Mucosa of rectum (tissue), 2 donors: ENCODE data around the gene CACNB1.
A peak's percentile ranks its signal among the peaks of the same experiment; 100 is the strongest.

Experiments
- H3K27ac ChIP-seq, 2 donors: one replicate each; pipeline ENCODE4 v1.7.0; 2013; ENCODE audit warnings: inconsistent platforms in 2 of 2, low read depth in 2 of 2, low read length in 2 of 2
- H3K27me3 ChIP-seq, 2 donors: one replicate each; pipeline ENCODE4 v1.7.0; 2013; ENCODE audit warnings: low read length in 2 of 2; ENCODE audit not compliant: control insufficient read depth in 2 of 2, insufficient read depth in 2 of 2
- H3K36me3 ChIP-seq, 2 donors: one replicate each; pipeline ENCODE4 v1.7.0; 2013; ENCODE audit warnings: low read length in 2 of 2; ENCODE audit not compliant: control insufficient read depth in 2 of 2, insufficient read depth in 2 of 2
- H3K4me1 ChIP-seq, 2 donors: one replicate each; pipeline ENCODE4 v1.7.0; 2013; ENCODE audit warnings: low read length in 2 of 2, mild to moderate bottlenecking in 1 of 2; ENCODE audit not compliant: control insufficient read depth in 2 of 2, insufficient read depth in 2 of 2
- H3K4me3 ChIP-seq, 2 donors: one replicate each; pipeline ENCODE4 v1.7.0; 2013; ENCODE audit warnings: low read length in 2 of 2
- H3K9ac ChIP-seq, 2 donors: one replicate each; pipeline ENCODE4 v1.7.0; 2013; ENCODE audit warnings: low read length in 2 of 2, low read depth in 1 of 2, mild to moderate bottlenecking in 1 of 2
- H3K9me3 ChIP-seq, 2 donors: one replicate each; pipeline ENCODE4 v1.7.0; 2013; ENCODE audit warnings: low read length in 2 of 2; ENCODE audit not compliant: control insufficient read depth in 2 of 2
- donor health status: healthy.
- donor health status: Normal muscosa, but diverticular disease.

CACNB1 gene

DNA sequence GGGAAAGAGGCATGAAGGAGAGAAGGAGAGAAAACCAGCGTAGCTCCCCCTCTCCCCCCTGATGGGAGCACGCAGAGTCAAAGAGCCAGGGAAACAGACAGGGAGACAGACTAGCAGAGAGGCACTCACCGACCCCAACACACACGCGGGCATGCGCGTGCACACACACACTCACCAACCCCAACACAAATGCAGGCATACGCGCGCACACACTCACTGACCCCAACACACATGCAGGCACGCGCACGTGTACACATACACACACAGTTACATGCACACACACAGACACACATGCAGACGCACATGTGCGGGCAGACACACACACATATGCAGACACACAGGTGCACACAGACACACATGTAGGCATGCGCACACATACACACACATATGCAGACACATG is 4.6 kb downstream of the CACNB1 start:
- no peak overlapping the region for H3K27ac ChIP-seq
- H3K9ac ChIP-seq: no peak overlapping the region
- H3K9me3 ChIP-seq: no peaks in the 10 kb centered on the region
- no peaks in the 10 kb centered on the region for H3K27me3 ChIP-seq
- no peak overlapping the region for H3K4me3 ChIP-seq
- H3K4me1 ChIP-seq: peaks cover 4 to 17% of the 10 kb centered on the region in 2 donors
- H3K36me3 ChIP-seq: peaks cover 0 to 7% of the 10 kb centered on the region in 2 donors

DNA sequence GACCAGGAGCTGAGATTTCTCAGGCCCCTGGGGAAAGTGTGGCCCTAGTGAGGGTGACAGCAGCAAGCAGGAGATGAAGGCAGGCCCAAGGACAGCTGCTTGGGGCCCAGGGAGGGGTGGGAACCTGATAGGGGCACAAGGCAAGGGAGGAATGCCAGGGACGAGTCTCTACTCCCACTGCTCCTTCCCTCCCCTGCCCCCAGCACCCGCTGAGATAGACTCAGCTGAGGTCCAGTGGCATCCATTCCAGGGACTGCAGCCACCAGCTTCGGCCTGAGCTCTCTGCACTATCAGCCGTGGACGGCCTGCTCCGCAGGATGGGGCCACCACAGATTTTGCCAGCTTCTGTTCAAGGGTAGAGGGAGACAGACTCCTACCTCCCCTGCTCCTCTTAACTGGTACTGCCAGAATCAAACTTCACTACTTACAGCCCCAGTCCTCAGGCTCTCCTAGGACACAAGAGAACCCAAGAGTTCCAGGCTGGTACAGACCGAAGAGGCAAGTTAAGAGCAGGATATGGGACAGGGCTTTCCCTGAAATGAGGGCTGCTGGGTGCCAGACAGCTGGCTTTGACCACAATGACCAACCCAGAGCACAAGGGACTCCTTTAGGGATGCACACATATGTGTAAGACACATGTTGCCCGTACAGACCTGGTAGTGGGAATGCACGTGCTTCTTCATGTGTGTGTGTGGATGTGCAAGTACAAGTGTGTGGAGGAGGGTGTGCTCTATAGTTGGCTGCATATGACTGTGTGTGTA is 5.5 kb downstream of the CACNB1 start:
- H3K36me3 ChIP-seq: peaks cover 0 to 7% of the 10 kb centered on the region in 2 donors

DNA sequence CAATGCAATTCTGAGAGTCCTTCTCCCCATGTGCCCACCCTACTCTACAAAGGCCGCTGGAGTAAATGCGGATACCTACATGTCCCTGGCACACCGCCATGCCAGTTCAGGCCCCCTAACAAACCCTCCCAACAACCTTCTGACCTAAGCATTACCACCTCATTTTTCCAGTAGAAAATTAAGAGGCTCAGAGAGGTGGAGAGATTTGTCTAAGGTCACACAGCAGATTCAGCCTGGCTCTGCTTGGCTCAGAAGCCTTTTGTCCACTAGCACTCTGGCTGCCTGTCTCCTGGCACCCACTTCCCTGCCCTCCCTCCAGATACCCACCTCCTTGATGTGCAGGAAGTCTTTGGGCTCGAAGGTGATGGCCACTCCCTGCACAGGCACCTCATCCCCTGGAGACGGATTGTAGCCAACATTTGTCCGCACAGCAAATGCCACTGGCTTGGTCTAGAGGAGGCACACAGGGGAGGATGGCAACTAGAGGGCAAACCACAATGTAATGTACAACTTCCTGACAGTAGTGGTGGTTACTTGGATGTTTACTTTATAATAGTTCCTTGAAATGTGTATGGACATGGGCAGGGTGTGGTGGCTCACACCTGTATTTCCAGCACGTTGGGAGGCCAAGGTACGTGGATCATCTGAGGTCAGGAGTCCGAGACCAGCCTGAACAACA is 10.2 kb downstream of the CACNB1 start:
- Histone ChIP-seq H3K9ac (peak overlapping the region in 1 of 2 donors; percentile 55), H3K27ac (peak overlapping the region; percentile 77 to 92), H3K36me3 (peaks cover 15 to 17% of the 10 kb centered on the region in 2 donors)

More for the DNA sequence above, 5.5 kb downstream of the CACNB1 start:
- peaks cover 2 to 18% of the 10 kb centered on the region in 2 donors for H3K4me1 ChIP-seq
- no peak overlapping the region for H3K27ac ChIP-seq
- H3K9ac ChIP-seq: no peak overlapping the region
- H3K4me3 ChIP-seq: no peak overlapping the region
- H3K27me3 ChIP-seq: no peaks in the 10 kb centered on the region
- no peaks in the 10 kb centered on the region for H3K9me3 ChIP-seq

DNA sequence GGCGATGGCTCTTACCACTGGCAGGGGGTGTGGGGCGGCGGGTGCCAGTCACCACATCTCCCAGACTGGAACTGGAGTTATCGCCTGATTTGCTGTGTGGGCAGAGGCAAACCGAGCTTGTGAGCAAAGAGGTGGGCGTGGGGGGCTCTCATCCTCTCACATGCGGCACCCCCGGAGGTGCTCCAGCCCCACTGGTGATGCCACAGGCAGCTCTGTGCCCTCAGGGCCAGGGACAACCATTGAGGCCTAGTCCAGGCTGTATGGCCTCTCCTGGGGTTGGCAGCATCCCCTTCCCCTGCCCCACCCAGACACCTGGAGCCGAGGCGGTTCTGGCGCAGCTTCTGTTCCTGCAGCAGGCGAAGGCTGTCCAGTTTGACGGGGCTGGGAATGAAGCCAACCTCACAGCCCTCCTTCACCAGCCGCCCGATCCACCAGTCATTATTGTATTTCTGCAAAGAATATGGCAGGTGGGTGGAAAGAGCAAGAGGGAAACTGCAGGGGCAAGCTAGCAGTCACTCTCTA is 10.9 kb downstream of the CACNB1 start:
- H3K27me3 ChIP-seq: no peaks in the 10 kb centered on the region
- H3K4me3 ChIP-seq: peak overlapping the region; percentile 46 to 51
- H3K9ac ChIP-seq: peak overlapping the region in 1 of 2 donors; percentile 55
- peaks cover 4 to 17% of the 10 kb centered on the region in 2 donors for H3K4me1 ChIP-seq
- H3K27ac ChIP-seq: peak overlapping the region; percentile 77 to 92
- H3K36me3 ChIP-seq: peaks cover 12 to 15% of the 10 kb centered on the region in 2 donors
- no peaks in the 10 kb centered on the region for H3K9me3 ChIP-seq

More for the DNA sequence above, 10.2 kb downstream of the CACNB1 start:
- Histone ChIP-seq H3K9me3 (no peaks in the 10 kb centered on the region), H3K27me3 (no peaks in the 10 kb centered on the region), H3K4me3 (peak overlapping the region; percentile 46 to 51), H3K4me1 (peaks cover 4 to 17% of the 10 kb centered on the region in 2 donors)

DNA sequence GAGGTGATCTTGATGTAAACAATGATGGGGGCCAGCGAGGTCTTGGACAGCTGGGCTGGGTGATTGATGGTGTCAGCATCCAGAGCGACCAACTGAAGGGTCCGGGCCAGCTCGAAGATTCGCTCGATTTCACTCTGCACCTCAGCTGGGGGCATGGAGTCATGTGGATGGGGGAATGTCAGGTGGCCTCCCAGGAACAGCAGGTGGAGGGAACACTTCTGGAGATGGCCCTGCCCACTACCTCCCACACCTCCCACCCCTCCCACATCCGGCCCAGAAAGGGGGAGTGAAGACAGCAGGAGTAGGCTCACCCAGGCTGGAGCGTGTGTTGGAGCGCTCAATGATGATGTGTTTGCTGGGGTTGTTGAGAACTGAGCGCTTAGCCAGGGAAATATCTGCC is 13.7 kb downstream of the CACNB1 start:
- Histone ChIP-seq H3K4me1 (peaks cover 4 to 20% of the 10 kb centered on the region in 2 donors), H3K9me3 (no peaks in the 10 kb centered on the region), H3K36me3 (peaks cover 15% of the 10 kb centered on the region in 2 donors), H3K27ac (no peak overlapping the region), H3K9ac (no peak overlapping the region), H3K27me3 (no peaks in the 10 kb centered on the region), H3K4me3 (no peak overlapping the region)

DNA sequence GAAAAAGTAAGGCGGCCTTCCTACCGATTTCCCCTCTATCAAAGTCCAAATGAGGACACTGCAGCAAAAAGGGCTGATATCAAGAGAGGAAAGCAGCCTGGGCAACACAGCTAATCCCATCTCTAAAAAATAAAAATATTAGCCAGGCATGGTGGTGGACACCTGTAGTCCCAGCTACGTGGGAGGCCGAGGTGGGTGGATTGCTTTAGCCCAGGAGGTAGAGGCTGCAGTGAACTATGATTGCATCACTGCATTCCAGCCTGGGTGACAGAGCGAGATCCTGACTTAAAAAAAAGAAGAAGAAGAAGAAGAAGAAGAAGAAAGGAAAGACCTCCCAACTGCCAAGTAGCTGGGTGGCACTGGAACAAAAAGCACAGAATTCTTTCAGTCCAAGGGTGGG is 14.4 kb downstream of the CACNB1 start:
- H3K36me3 ChIP-seq: peaks cover 15% of the 10 kb centered on the region in 2 donors
- H3K9ac ChIP-seq: no peak overlapping the region
- H3K4me1 ChIP-seq: peaks cover 8 to 22% of the 10 kb centered on the region in 2 donors
- no peak overlapping the region for H3K4me3 ChIP-seq
- no peaks in the 10 kb centered on the region for H3K27me3 ChIP-seq
- H3K9me3 ChIP-seq: no peaks in the 10 kb centered on the region
- no peak overlapping the region for H3K27ac ChIP-seq

DNA sequence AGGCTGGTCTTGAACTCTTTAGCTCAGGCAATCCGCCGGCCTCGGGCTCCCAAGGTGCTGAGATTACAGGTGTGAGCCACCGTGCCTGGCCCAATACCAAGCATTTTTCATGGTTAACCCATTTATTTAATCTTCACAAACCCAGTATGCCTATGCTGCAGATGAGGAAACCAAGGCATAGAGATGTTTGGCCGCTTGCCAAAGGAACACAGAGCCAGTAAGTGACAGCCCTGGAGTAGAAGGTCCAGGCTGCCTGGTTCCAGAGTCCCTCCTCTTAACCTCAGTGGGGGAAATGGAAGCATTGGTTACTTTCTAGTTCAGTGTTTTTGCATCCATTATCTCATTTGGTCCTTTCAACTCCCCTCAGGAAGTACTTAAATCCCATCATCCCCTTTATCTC is 16.2 kb downstream of the CACNB1 start:
- Histone ChIP-seq H3K27ac (no peak overlapping the region), H3K9me3 (no peaks in the 10 kb centered on the region), H3K4me3 (no peak overlapping the region), H3K27me3 (no peaks in the 10 kb centered on the region), H3K9ac (no peak overlapping the region), H3K4me1 (peaks cover 5 to 16% of the 10 kb centered on the region in 2 donors), H3K36me3 (peaks cover 13 to 18% of the 10 kb centered on the region in 2 donors)

DNA sequence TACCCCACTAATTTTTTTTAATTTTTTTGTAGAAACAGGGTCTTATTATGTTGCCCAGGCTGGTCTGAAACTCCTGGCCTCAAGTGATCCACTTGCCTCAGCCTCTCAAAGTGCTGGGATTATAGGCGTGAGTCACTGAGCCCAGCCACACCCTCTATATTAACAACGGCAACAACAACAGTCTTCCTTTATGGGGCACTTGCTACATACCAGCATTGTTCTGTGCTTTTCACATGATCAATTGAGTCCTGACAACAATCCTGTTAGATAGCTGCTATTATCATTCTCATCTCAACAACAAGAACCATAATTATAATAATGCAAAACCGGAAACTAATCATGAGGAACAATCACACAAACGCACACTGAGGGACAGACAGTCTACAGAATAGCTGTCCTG is 18.9 kb downstream of the CACNB1 start:
- H3K36me3 ChIP-seq: peaks cover 6 to 9% of the 10 kb centered on the region in 2 donors
- H3K4me1 ChIP-seq: peaks cover 5 to 18% of the 10 kb centered on the region in 2 donors
- H3K27ac ChIP-seq: peak overlapping the region; percentile 28 to 57
- H3K4me3 ChIP-seq: no peak overlapping the region
- no peak overlapping the region for H3K9ac ChIP-seq
- H3K9me3 ChIP-seq: no peaks in the 10 kb centered on the region
- H3K27me3 ChIP-seq: no peaks in the 10 kb centered on the region

DNA sequence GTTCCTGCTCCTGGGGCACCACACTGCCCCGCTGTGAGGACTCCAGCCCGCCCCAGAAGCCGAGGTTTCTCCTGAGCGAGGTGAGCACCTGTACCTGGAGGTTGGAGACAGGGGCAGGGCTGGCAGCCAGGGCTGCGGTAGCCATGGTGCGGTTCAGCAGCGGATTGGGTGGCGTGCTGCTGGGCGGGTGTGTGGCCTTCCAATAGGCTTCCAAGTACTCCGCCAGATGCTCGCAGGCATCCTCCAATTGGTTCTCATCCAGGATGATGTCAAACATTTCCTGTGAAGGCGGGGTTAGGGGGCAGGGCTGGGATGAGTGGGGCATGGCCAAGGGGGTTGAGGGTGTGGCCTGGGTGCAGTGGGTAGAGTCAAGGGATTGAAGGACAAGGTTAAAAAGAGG is 20.2 kb downstream of the CACNB1 start:
- Histone ChIP-seq H3K4me3 (no peak overlapping the region), H3K27ac (no peak overlapping the region), H3K9me3 (no peaks in the 10 kb centered on the region), H3K9ac (no peak overlapping the region), H3K4me1 (peaks cover 5 to 18% of the 10 kb centered on the region in 2 donors), H3K27me3 (no peaks in the 10 kb centered on the region), H3K36me3 (peaks cover 3% of the 10 kb centered on the region in 2 donors)

DNA sequence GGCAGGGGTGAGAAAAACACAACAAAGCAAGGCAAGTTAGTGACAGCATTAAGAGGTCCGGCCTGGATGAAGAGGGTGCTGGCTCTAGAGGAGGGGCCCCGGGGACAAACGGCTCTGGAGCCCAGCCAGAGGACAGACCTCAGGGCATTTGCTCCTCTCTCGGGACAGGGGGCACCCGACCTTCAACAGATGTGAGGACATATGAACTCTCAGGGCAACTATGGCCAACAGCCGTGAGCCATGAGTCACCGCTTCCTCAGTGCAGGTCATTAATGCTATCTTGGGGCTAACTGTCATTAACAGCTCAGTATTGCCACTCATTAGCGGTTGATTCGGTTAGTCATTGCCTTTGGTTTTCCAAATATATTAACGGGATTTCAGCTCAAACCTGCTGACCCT is 21.8 kb downstream of the CACNB1 start:
- H3K4me3 ChIP-seq: no peak overlapping the region
- no peak overlapping the region for H3K27ac ChIP-seq
- H3K36me3 ChIP-seq: peaks cover 0 to 3% of the 10 kb centered on the region in 2 donors
- H3K27me3 ChIP-seq: no peaks in the 10 kb centered on the region
- H3K4me1 ChIP-seq: peaks cover 5 to 18% of the 10 kb centered on the region in 2 donors
- H3K9me3 ChIP-seq: no peaks in the 10 kb centered on the region
- H3K9ac ChIP-seq: no peak overlapping the region
